HG02798 (cell line): ENCODE data around the gene WDFY3.
"Not testable (repeated sequence)": the region's sequence is repeated elsewhere in the genome, so short reads cannot be mapped to it uniquely, and the experiment has no call there.

Experiments
- ATAC-seq: cut with Tn5 transposase; IDR thresholded peaks from one replicate; pipeline ENCODE4 v1.9.1; 2021; ENCODE audit warnings: mild to moderate bottlenecking; ENCODE audit not compliant: unreplicated experiment, poor library complexity

The WDFY3 gene

GRCh38 chr4:84681486-84682274 lies 284.8 kb downstream of the WDFY3 start:
- ATAC-seq = no peak

- ATAC-seq = no peak
Measured at GRCh38 chr4:84680956-84681355, 285.5 kb downstream of the WDFY3 start.

- ATAC-seq = no peak
Measured at GRCh38 chr4:84678976-84679744, 287.3 kb downstream of the WDFY3 start.

GRCh38 chr4:84677995-84678394 lies 288.5 kb downstream of the WDFY3 start:
- no peak for ATAC-seq

- ATAC-seq = no peak
Measured at GRCh38 chr4:84677093-84677492, 289.4 kb downstream of the WDFY3 start.

- ATAC-seq = no peak
Measured at GRCh38 chr4:84673475-84674240, 292.8 kb downstream of the WDFY3 start.

GRCh38 chr4:84672177-84672576 lies 294.3 kb downstream of the WDFY3 start:
- ATAC-seq = no peak

GRCh38 chr4:84669201-84669600 lies 297.3 kb downstream of the WDFY3 start:
- no peak for ATAC-seq

- ATAC-seq = no peak
Measured at GRCh38 chr4:84666439-84666838, 300.1 kb downstream of the WDFY3 start.

GRCh38 chr4:84664767-84665166 lies 301.7 kb downstream of the WDFY3 start:
- not testable (repeated sequence) for ATAC-seq

GRCh38 chr4:84661191-84661939 lies 305.1 kb downstream of the WDFY3 start:
- no peak for ATAC-seq

GRCh38 chr4:84660606-84661005 lies 305.9 kb downstream of the WDFY3 start:
- no peak for ATAC-seq

- ATAC-seq = no peak
Measured at GRCh38 chr4:84652478-84652877, 314.0 kb downstream of the WDFY3 start.

GRCh38 chr4:84651499-84651898 lies 315.0 kb downstream of the WDFY3 start:
- ATAC-seq = no peak

- ATAC-seq = no peak
Measured at GRCh38 chr4:84648863-84649647, 317.4 kb downstream of the WDFY3 start.

- no peak for ATAC-seq
Measured at GRCh38 chr4:84648178-84648577, 318.3 kb downstream of the WDFY3 start.

GRCh38 chr4:84647312-84647884 lies 319.1 kb downstream of the WDFY3 start:
- ATAC-seq = no peak

GRCh38 chr4:84644087-84644486 lies 322.4 kb downstream of the WDFY3 start:
- no peak for ATAC-seq

GRCh38 chr4:84639145-84639544 lies 327.3 kb downstream of the WDFY3 start:
- ATAC-seq = no peak
